HEK293T (cell line): ENCODE results near the gene TNIP2.

ENCODE experiments used
- CTCF ChIA-PET: fragments of 350-600 bp; formaldehyde crosslinking; extraction: SDS; loops from one replicate; lab custom pipeline; 2021; ENCODE audit warnings: antibody characterized with exemption, inconsistent platforms; lab: Yijun Ruan, JAX
- POLR2A ChIA-PET: fragments of 350-600 bp; formaldehyde crosslinking; extraction: SDS; loops from one replicate; lab custom pipeline; 2020; ENCODE audit warnings: antibody characterized with exemption, inconsistent platforms; lab: Yijun Ruan, JAX
- DNase-seq: peaks from one replicate; pipeline ENCODE4 v3.0.0; 2012; ENCODE audit warnings: mixed read lengths; ENCODE audit errors: extremely low spot score
- ARNT ChIP-seq: fragments of 450-650 bp; IDR thresholded peaks from 2 replicates; pipeline ENCODE4 v1.6.1; 2017; ENCODE audit warnings: mild to moderate bottlenecking
- BHLHE40 ChIP-seq: fragments of 450-650 bp; IDR thresholded peaks from 2 replicates; pipeline ENCODE4 v1.6.1; 2016; ENCODE audit warnings: mild to moderate bottlenecking, moderate library complexity, borderline replicate concordance
- CTBP1 ChIP-seq: fragments of 450-650 bp; IDR thresholded peaks from 2 replicates; pipeline ENCODE4 v1.6.1; 2016; ENCODE audit warnings: borderline replicate concordance
- ELF4 ChIP-seq: fragments of 450-650 bp; IDR thresholded peaks from 2 replicates; pipeline ENCODE4 v1.6.1; 2017; ENCODE audit warnings: antibody characterized with exemption
- FOXA1 ChIP-seq: fragments of 450-650 bp; IDR thresholded peaks from 2 replicates; pipeline ENCODE4 v1.6.1; 2016; ENCODE audit warnings: mild to moderate bottlenecking
- FOXK2 ChIP-seq: fragments of 450-650 bp; IDR thresholded peaks from 2 replicates; pipeline ENCODE4 v1.6.1; 2016; ENCODE audit warnings: mild to moderate bottlenecking
- FOXM1 ChIP-seq: fragments of 450-650 bp; IDR thresholded peaks from 2 replicates; pipeline ENCODE4 v1.6.1; 2017; ENCODE audit warnings: mild to moderate bottlenecking, borderline replicate concordance
- HDGF ChIP-seq: fragments of 450-650 bp; IDR thresholded peaks from 2 replicates; pipeline ENCODE4 v1.6.1; 2017; ENCODE audit warnings: antibody characterized with exemption, borderline replicate concordance
- L3MBTL2 ChIP-seq: fragments of 450-650 bp; conservative IDR thresholded peaks from 2 replicates; pipeline ENCODE4 v1.6.1; 2016; ENCODE audit warnings: mild to moderate bottlenecking
- LEF1 ChIP-seq: fragments of 450-650 bp; IDR thresholded peaks from 2 replicates; pipeline ENCODE4 v1.6.1; 2017; ENCODE audit warnings: mild to moderate bottlenecking, borderline replicate concordance
- NFRKB ChIP-seq: fragments of 450-650 bp; IDR thresholded peaks from 2 replicates; pipeline ENCODE4 v1.6.1; 2016; ENCODE audit warnings: mild to moderate bottlenecking, moderate library complexity
- PKNOX1 ChIP-seq: fragments of 450-650 bp; IDR thresholded peaks from 2 replicates; pipeline ENCODE4 v1.6.1; 2016
- SP1 ChIP-seq: fragments of 450-650 bp; IDR thresholded peaks from 2 replicates; pipeline ENCODE4 v1.6.1; 2017
- SUZ12 ChIP-seq: fragments of 450-650 bp; IDR thresholded peaks from 2 replicates; pipeline ENCODE4 v1.6.1; 2016; ENCODE audit warnings: mild to moderate bottlenecking
- TARDBP ChIP-seq: fragments of 450-650 bp; IDR thresholded peaks from 2 replicates; pipeline ENCODE4 v1.6.1; 2016
- ZNF384 ChIP-seq: fragments of 450-650 bp; IDR thresholded peaks from 2 replicates; pipeline ENCODE4 v1.6.1; 2016

TNIP2 gene

DNA sequence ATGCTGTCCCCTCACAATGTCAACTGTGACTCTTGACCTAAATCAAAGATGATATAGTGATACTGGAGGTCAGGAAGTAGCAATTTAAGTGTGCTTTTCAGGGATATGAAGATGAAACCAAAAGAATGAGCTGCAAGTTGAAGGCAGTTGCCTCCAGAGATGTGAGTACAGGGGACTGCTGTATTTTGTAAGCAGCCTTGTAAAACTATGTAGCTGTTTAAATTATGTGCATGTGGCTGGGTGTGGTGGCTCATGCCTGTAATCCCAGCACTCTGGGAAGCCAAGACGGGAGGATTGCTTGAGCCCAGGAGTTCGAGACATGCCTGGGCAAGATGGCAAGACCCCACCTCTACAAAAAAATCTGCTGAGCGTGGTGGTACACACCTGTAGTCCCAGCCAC is 15.1 kb upstream of the TNIP2 start:
- ChIA-PET CTCF (no interaction called here), POLR2A (no interaction called here)
- no peak for DNase-seq
- TF ChIP-seq FOXM1: no peak
- no peak for TF ChIP-seq FOXA1
- no peak for TF ChIP-seq LEF1
- TF ChIP-seq BHLHE40: no peak
- no peak for TF ChIP-seq CTBP1
- TF ChIP-seq TARDBP: no peak
- no peak for TF ChIP-seq FOXK2
- TF ChIP-seq ZNF384: no peak
- TF ChIP-seq SP1: no peak
- TF ChIP-seq L3MBTL2: no peak
- no peak for TF ChIP-seq SUZ12
- no peak for TF ChIP-seq ARNT
- TF ChIP-seq HDGF: no peak
- TF ChIP-seq NFRKB: no peak
- no peak for TF ChIP-seq ELF4
- no peak for TF ChIP-seq PKNOX1

GRCh38 chr4:2768921-2769336 is 12.8 kb upstream of the TNIP2 start:
- DNase-seq: no peak
- ChIA-PET CTCF (no interaction called here), POLR2A (no interaction called here)
- no peak for TF ChIP-seq FOXA1
- TF ChIP-seq ELF4: no peak
- TF ChIP-seq FOXK2: no peak
- TF ChIP-seq ARNT: no peak
- no peak for TF ChIP-seq BHLHE40
- TF ChIP-seq L3MBTL2: no peak
- no peak for TF ChIP-seq CTBP1
- TF ChIP-seq NFRKB: no peak
- no peak for TF ChIP-seq LEF1
- no peak for TF ChIP-seq SP1
- no peak for TF ChIP-seq SUZ12
- no peak for TF ChIP-seq PKNOX1
- no peak for TF ChIP-seq HDGF

DNA sequence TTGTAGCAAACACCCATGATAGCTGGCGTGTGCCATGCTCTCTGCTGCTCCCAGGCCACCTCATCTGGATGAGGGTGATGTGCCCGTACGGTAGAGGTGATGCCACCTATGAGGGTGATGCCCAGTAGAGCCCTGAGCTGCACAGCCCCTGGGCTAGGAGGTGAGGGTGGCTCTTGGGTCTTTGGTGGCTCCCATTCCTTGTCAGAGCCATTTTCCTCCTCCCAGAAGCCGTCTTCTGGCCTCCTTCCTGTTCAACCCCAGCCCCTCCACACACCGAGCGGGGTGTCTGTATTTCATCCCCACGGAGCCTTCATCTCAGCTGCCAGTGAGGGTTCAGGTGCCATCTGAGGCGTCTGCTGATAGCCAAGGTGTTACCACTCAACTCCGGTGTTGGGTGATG is 12.0 kb upstream of the TNIP2 start:
- no peak for DNase-seq
- ChIA-PET CTCF (no interaction called here), POLR2A (interaction anchor here (1.0 kb wide), 1 partner anchor 12 kb away, joined by 3 read pairs; the partner anchor contains the start of gene TNIP2)
- TF ChIP-seq PKNOX1 (no peak), FOXM1 (no peak), ZNF384 (no peak), HDGF (no peak), TARDBP (no peak), BHLHE40 (no peak), LEF1 (no peak), L3MBTL2 (no peak), ARNT (no peak), FOXK2 (no peak), CTBP1 (no peak), ELF4 (no peak)

DNA sequence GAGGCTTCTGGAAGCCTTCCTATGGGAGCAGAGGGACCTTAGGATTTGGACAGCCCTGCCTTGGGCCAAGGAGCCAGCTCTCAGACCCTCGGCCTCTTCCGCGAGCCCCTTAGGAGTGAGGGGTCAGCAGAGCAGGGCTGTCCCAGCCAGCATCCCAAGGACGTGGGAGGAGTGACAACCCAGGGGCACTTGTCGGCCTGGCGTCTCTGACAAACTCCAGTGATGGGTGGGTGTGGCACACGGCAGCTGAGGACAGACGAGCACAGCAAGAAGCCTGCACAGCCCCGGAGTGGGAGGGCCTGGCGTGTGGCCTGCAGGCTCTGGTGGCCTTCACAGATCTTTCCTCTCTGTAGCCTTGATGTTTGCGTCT is 11.6 kb upstream of the TNIP2 start:
- ChIA-PET CTCF (no interaction called here), POLR2A (interaction anchor here (1.0 kb wide), 1 partner anchor 11 kb away, joined by 3 read pairs; the partner anchor contains the start of gene TNIP2)
- TF ChIP-seq SUZ12: no peak
- no peak for TF ChIP-seq BHLHE40
- no peak for TF ChIP-seq LEF1
- TF ChIP-seq ARNT: no peak
- no peak for TF ChIP-seq L3MBTL2
- no peak for TF ChIP-seq ZNF384
- TF ChIP-seq HDGF: no peak
- TF ChIP-seq SP1: no peak
- no peak for TF ChIP-seq CTBP1
- TF ChIP-seq FOXA1: no peak
- no peak for TF ChIP-seq NFRKB
- no peak for TF ChIP-seq FOXM1
- no peak for TF ChIP-seq TARDBP
- TF ChIP-seq PKNOX1: no peak
- no peak for TF ChIP-seq ELF4
- TF ChIP-seq FOXK2: no peak
- DNase-seq: no peak

GRCh38 chr4:2767046-2767704 is 11.0 kb upstream of the TNIP2 start:
- CTCF ChIA-PET: no interaction called here
- TF ChIP-seq CTBP1 (no peak), FOXA1 (no peak), ZNF384 (no peak), ARNT (no peak)
- POLR2A ChIA-PET: interaction anchor here (1.0 kb wide), 1 partner anchor 11 kb away, joined by 3 read pairs; the partner anchor contains the start of gene TNIP2
- no peak for DNase-seq
